GM12892 (cell line): ENCODE measurements around the gene B3GALT6.

Source experiments
- DNase-seq: peaks from one replicate; pipeline ENCODE4 v3.0.0; 2011; ENCODE audit not compliant: insufficient read length
- FAIRE-seq: peaks from 2 replicates; lab custom pipeline; 2011; peaks lifted over from hg19 to GRCh38; lab: Jason Lieb, UNC
- POLR2A ChIP-seq: IDR thresholded peaks from 2 replicates; pipeline ENCODE4 v1.6.1; 2011; ENCODE audit warnings: low read depth, low read length, control low read depth
- POLR2AphosphoS5 ChIP-seq: IDR thresholded peaks from 2 replicates; pipeline ENCODE4 v1.6.1; 2011; ENCODE audit warnings: low read depth, low read length, control low read depth
- TAF1 ChIP-seq: IDR thresholded peaks from 2 replicates; pipeline ENCODE4 v1.6.1; 2011; ENCODE audit warnings: low read depth, mild to moderate bottlenecking, control low read depth, low read length, borderline replicate concordance

B3GALT6 gene

GRCh38 chr1:1281533-1282321 lies 49.7 kb downstream of the B3GALT6 start:
- FAIRE-seq (no peak), DNase-seq (no peak)
- no peak for TF ChIP-seq TAF1

- no peak for DNase-seq
- no peak for FAIRE-seq
- TF ChIP-seq POLR2A, result no peak
- TF ChIP-seq TAF1, result no peak
- no peak for TF ChIP-seq POLR2AphosphoS5
Observed at GRCh38 chr1:1282998-1283397, 51.0 kb downstream of the B3GALT6 start.

- no peak for DNase-seq
Observed at GRCh38 chr1:1283821-1284220, 51.8 kb downstream of the B3GALT6 start.

More at GRCh38 chr1:1283821-1284220, 51.8 kb downstream of the B3GALT6 start:
- TF ChIP-seq TAF1, result no peak
- TF ChIP-seq POLR2A, result no peak
- no peak for TF ChIP-seq POLR2AphosphoS5
- no peak for FAIRE-seq
